GM18505 (cell line): ENCODE measurements around the gene CDH22.

Experiments used
- ATAC-seq: cut with Tn5 transposase; IDR thresholded peaks from one replicate; pipeline ENCODE4 v1.9.1; 2021; ENCODE audit not compliant: unreplicated experiment
- POLR2A ChIP-seq: IDR thresholded peaks from 4 replicates; pipeline ENCODE4 v1.6.1; 2011; ENCODE audit warnings: borderline replicate concordance; ENCODE audit not compliant: insufficient read depth, insufficient read length; ENCODE audit errors: extremely low read depth

The CDH22 gene

GRCh38 chr20:46159101-46159897 lies 149.0 kb downstream of the CDH22 start:
- no peak for TF ChIP-seq POLR2A
- no peak for ATAC-seq

- no peak for ATAC-seq
- no peak for TF ChIP-seq POLR2A
Observed at GRCh38 chr20:46158476-46158987, 149.8 kb downstream of the CDH22 start.

- no peak for ATAC-seq
- TF ChIP-seq POLR2A: no peak
Observed at GRCh38 chr20:46157625-46158024, 150.7 kb downstream of the CDH22 start.

- TF ChIP-seq POLR2A: no peak
- ATAC-seq: no peak
Observed at GRCh38 chr20:46157076-46157592, 151.2 kb downstream of the CDH22 start.

GRCh38 chr20:46156065-46156464 lies 152.2 kb downstream of the CDH22 start:
- ATAC-seq: no peak
- no peak for TF ChIP-seq POLR2A

GRCh38 chr20:46154796-46155195 lies 153.5 kb downstream of the CDH22 start:
- TF ChIP-seq POLR2A: no peak

GRCh38 chr20:46154305-46154704 lies 154.0 kb downstream of the CDH22 start:
- TF ChIP-seq POLR2A: no peak

More at GRCh38 chr20:46154796-46155195, 153.5 kb downstream of the CDH22 start:
- no peak for ATAC-seq

GRCh38 chr20:46152824-46153586 lies 155.3 kb downstream of the CDH22 start:
- ATAC-seq: no peak
- no peak for TF ChIP-seq POLR2A

More at GRCh38 chr20:46154305-46154704, 154.0 kb downstream of the CDH22 start:
- no peak for ATAC-seq

GRCh38 chr20:46151936-46152335 lies 156.4 kb downstream of the CDH22 start:
- ATAC-seq: no peak

GRCh38 chr20:46150943-46151342 lies 157.4 kb downstream of the CDH22 start:
- no peak for ATAC-seq
- no peak for TF ChIP-seq POLR2A

More at GRCh38 chr20:46151936-46152335, 156.4 kb downstream of the CDH22 start:
- TF ChIP-seq POLR2A: no peak

GRCh38 chr20:46148313-46149208 lies 159.7 kb downstream of the CDH22 start:
- no peak for ATAC-seq
- no peak for TF ChIP-seq POLR2A

GRCh38 chr20:46145713-46146112 lies 162.6 kb downstream of the CDH22 start:
- no peak for ATAC-seq
- no peak for TF ChIP-seq POLR2A
